ENCODE measurements around the gene SAMD13. TPM values are rescaled to one million over a fixed set of nuclear protein-coding genes. Genes with fewer than 3 reads are reported as not detected.

Gene SAMD13
- total RNA-seq, 4 donors from 2014 or later = 0.35 to 2.0 (median 1.3) TPM; not detected in 1

DNA sequence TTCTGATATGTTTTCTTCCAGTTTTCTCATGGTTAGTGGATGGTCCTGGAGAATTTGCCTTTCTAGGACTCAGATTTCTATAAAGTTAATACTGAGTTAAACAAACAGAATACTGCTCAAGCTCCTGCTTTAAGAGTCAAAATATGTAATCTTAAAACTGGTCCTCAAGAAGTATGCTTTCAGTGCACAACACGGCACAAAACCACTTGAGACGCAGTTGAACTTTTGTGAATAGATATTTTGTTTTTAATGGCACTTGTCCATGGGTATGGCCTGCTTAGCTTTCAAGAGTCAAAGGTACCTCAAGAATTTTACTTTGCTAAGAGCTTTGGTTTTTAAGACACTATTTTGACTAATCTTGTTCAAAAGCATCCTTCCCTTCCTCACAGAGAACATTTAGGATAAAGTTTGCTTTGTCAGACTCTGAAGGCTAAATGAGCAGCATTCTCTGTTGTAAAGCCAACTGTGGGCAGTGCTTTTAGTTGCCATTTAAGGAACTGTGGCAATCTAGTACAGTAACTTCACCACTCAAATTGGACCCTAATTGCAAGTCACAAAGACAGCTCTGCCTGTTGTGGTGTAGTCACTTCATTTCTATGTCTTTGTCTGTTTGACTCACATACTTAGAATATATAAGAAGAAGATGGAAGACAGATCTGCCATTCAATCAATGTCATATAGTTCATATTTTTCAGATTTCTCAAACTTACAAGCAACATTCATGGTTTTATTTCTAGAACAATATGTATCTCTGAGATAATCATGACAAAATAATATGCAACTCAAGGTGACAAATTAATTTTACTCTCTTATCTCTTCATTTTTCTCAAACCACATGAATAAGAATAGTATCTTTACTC is 28.8 kb downstream of the SAMD13 start:
- Histone ChIP-seq H3K4me1 (no peaks in the 10 kb centered on the region), H3K27ac (no peak overlapping the region)

DNA sequence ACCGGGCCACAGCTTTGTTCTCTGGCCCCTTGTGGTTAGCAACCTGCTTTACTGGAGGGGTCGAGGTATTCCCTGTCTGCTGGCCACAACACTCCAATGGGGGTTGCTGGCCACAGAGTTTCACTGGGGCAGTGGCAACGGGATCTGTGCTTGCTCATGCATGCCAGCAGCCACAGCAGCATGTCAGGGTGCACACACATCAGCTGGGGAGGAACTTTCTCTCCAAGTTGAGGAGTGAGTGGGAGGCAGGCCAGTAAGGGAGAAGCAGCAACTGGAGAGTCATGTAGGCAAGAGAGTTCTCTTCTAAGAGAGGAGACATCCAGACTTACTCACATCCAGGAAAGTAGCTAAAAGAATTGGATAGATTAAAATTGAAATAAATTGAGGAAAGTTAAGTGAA is 38.0 kb downstream of the SAMD13 start:
- no peak overlapping the region for H3K27ac ChIP-seq
- WGBS, 2 donors = 20 to 57% methylated on average over 1 to 2 of the region's 3 CpGs
- DNase-seq = no peak
- no peak for TF ChIP-seq POLR2A (IDR thresholded peaks at IDR 0.05)
- TF ChIP-seq, protein P1, sequence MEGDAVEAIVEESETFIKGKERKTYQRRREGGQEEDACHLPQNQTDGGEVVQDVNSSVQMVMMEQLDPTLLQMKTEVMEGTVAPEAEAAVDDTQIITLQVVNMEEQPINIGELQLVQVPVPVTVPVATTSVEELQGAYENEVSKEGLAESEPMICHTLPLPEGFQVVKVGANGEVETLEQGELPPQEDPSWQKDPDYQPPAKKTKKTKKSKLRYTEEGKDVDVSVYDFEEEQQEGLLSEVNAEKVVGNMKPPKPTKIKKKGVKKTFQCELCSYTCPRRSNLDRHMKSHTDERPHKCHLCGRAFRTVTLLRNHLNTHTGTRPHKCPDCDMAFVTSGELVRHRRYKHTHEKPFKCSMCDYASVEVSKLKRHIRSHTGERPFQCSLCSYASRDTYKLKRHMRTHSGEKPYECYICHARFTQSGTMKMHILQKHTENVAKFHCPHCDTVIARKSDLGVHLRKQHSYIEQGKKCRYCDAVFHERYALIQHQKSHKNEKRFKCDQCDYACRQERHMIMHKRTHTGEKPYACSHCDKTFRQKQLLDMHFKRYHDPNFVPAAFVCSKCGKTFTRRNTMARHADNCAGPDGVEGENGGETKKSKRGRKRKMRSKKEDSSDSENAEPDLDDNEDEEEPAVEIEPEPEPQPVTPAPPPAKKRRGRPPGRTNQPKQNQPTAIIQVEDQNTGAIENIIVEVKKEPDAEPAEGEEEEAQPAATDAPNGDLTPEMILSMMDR (IDR thresholded peaks at IDR 0.05) = no peak
- H3K9me3 ChIP-seq = peaks cover 0 to 13% (median 0%) of the 10 kb centered on the region in 3 donors
- H3K4me1 ChIP-seq = no peaks in the 10 kb centered on the region
- intact Hi-C loops (cut with DNase I) = no loop called here
- H3K36me3 ChIP-seq = no peaks in the 10 kb centered on the region
- H3K27me3 ChIP-seq = no peaks in the 10 kb centered on the region
- no peak overlapping the region for H3K4me3 ChIP-seq

More for the DNA sequence above, 28.8 kb downstream of the SAMD13 start:
- 85 to 100% methylated on average over 2 of the region's 2 CpGs for whole genome bisulfite sequencing, 2 donors
- intact Hi-C loops (cut with DNase I) = no loop called here
- DNase-seq = no peak
- H3K27me3 ChIP-seq = no peaks in the 10 kb centered on the region
- no peaks in the 10 kb centered on the region for H3K36me3 ChIP-seq
- H3K9me3 ChIP-seq = peaks cover 0 to 4% (median 0%) of the 10 kb centered on the region in 3 donors
- no peak overlapping the region for H3K4me3 ChIP-seq
- no peak for TF ChIP-seq POLR2A (IDR thresholded peaks at IDR 0.05)
- TF ChIP-seq, protein P1 (IDR thresholded peaks at IDR 0.05) = no peak

DNA sequence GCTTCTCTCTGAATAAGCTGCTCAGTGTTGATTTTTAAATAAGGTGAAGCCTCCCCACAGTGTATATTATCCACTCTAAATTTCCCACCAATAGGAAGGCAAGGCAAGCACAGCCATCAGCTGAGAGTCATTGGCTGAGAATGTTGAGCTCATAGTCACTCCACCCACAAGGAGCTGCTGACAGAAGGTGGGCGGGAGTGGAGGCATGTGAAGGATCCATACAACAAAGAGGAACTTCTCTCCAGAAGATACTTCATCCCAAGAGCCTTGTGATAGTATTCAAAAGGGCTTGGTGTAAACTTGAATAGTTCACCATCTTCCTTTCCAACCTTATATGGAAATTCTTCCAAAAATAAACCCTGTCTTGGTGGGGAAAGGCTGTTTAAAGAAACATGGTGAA is 42.8 kb downstream of the SAMD13 start:
- TF ChIP-seq, protein P1 (IDR thresholded peaks at IDR 0.05) = no peak
- no peak for TF ChIP-seq POLR2A (IDR thresholded peaks at IDR 0.05)
- no peak for DNase-seq
- no peaks in the 10 kb centered on the region for H3K4me1 ChIP-seq
- H3K36me3 ChIP-seq = no peaks in the 10 kb centered on the region
- no peaks in the 10 kb centered on the region for H3K9me3 ChIP-seq
- H3K4me3 ChIP-seq = no peak overlapping the region
- intact Hi-C loops (cut with DNase I) = no loop called here
- H3K27me3 ChIP-seq = no peaks in the 10 kb centered on the region
- no peak overlapping the region for H3K27ac ChIP-seq
- 20 to 83% methylated on average over 1 of the region's 1 CpG for WGBS, 2 donors

DNA sequence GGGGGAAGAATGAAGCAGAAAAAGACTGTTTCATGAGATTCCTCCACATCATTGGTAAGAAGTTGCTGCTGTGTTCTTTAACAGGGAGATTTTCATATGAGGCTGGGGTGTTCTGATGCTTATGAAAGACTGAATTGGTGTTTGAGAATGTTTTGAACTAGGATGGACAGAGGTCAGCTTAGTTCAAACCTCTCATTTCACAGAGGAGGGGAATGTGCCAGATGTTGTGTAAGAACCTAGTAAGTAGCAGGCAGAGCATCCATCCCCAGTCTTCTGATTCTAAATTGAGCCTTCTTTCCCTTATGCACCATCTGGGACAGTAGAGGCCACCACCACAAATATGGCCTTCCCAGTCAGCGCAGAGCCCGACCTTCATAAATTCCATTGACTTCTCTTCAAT is 43.7 kb downstream of the SAMD13 start:
- Histone ChIP-seq H3K27ac (no peak overlapping the region), H3K36me3 (no peaks in the 10 kb centered on the region), H3K9me3 (no peaks in the 10 kb centered on the region), H3K27me3 (no peaks in the 10 kb centered on the region), H3K4me1 (no peaks in the 10 kb centered on the region), H3K4me3 (no peak overlapping the region)
- no peak for TF ChIP-seq POLR2A (IDR thresholded peaks at IDR 0.05)
- TF ChIP-seq, protein P1 (IDR thresholded peaks at IDR 0.05) = no peak
- WGBS, 2 donors = 82 to 93% methylated on average over 2 of the region's 2 CpGs
- intact Hi-C loops (cut with DNase I) = no loop called here
- no peak for DNase-seq

DNA sequence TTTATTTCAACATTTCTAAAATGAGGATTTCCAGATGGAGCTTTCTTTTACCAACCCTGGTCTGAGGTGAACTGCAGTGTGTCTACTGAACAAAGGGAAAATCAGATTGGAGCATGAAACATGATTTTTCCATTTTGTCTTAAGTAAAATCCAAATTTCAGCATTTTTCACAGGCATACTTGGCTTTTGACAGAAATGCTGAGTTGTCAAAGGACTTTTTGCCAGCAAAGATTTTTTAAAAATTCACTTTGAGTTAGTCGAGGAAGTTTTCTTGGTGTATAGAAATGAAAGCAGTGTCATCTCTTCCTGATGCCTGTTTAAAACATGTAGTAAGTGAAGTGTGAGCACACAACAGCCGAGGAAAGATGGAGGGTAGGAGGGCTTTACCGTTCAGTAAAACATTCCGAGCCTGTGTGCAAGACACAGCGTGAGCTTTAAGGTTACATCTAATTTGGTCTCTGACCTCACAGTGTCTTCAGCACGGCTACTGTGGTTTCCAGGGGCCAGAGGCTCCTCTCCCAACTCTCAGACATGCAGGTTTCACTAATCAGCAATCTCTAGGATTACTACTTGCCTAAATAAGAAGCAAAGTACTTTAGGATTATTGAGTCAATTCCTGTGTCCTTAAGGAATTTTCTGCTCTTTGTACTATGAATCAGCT is 45.9 kb downstream of the SAMD13 start:
- H3K4me1 ChIP-seq = no peaks in the 10 kb centered on the region
- no peak for DNase-seq
- H3K27me3 ChIP-seq = no peaks in the 10 kb centered on the region
- H3K9me3 ChIP-seq = no peaks in the 10 kb centered on the region
- TF ChIP-seq, protein P1 (IDR thresholded peaks at IDR 0.05) = no peak
- TF ChIP-seq POLR2A (IDR thresholded peaks at IDR 0.05) = no peak
- 63% methylated on average over 6 of the region's 6 CpGs for WGBS, 2 donors
- H3K27ac ChIP-seq = no peak overlapping the region
- intact Hi-C loops (cut with DNase I) = no loop called here
- H3K36me3 ChIP-seq = no peaks in the 10 kb centered on the region
- H3K4me3 ChIP-seq = no peak overlapping the region

All from esophagus squamous epithelium (tissue), 5 donors.